Measurements from ENCODE around the gene RHOT1.
A peak's percentile ranks its signal among the peaks of the same experiment; 100 is the strongest.
"Not testable (repeated sequence)": the region's sequence is repeated elsewhere in the genome, so short reads cannot be mapped to it uniquely, and the experiment has no call there.

Gene RHOT1

DNA sequence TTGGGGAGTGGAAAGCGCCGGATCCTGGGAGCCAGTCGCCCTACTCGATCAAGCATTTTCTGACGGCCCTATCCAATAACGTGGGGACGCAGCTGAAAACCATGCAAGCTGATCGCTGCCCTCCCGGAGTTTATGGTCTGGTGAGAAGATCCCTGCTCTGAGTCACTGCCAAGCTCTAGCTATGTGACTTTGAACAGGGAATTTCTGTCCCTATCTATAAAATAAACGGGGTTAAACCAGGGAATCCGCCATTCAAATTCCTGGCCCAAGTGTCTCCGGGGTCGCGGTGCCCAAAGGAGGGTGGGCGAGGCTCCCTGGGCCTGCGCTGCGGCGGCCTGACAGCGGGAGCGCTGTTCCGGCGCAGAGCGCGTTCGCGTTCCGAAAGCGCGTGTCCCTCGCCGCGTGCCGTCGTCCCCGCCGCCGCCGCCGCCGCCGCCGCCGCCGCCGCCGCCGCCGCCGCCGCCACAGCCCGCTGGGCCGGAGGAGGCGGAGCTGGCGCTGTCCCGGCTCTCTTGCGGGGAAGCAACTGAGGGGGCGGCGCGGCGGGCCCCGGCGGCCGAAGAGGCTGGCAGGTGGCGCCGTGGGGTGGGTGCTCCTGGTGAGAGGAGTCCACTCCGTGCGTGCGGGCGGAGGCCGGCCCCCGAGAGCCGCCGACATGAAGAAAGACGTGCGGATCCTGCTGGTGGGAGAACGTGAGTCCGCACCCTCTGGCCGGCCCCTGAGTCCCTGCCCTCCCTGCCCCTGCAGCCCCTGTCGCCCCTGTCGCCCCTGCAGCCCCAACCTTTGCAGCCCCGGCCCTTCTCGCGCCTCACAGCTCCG lies at the start of gene RHOT1:
Gene RHOT1 (plus strand): TSS at position 465 of the 819 bp plus-strand sequence. CDS start 191 bp downstream, at position 656.
- peak; percentile 83 for DNase-seq

DNA sequence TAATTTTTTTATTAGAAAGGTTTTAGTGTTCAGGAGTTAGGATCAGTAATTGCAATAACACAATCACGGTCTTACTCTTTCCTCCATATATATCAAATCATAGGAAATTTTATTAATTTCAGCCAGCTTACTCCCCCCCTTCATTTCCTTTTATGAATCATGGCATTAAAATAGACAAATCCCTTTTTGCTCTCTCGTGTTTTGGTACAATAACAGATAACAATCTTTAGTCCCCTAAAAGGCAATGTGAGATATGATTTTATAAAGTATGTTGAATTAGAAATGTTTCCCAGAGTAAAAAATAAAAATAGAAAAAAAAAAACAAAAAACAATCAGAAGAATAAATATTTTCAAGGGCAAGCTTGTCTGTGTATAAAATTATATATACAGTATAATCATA lies 42.6 kb upstream of the RHOT1 start:
- no peak for DNase-seq

DNA sequence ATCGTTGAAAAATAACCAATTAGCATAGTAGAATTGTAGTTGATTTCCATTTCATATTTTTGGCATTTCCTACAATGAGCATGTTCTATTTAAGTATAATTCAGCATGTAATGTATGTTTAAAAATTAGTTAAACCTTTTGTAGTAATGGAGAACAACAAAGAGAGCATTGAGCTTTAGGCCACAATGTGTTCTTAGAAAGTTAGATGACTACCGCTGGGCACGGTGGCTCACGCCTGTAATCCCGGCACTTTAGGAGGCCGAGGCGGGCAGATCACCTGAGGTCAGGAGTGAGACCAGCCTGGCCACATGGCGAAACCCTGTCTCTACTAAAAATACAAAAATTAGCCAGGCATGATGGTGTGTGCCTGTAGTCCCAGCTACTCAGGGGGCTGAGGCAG lies 42.0 kb upstream of the RHOT1 start:
- DNase-seq = not testable (repeated sequence)

DNA sequence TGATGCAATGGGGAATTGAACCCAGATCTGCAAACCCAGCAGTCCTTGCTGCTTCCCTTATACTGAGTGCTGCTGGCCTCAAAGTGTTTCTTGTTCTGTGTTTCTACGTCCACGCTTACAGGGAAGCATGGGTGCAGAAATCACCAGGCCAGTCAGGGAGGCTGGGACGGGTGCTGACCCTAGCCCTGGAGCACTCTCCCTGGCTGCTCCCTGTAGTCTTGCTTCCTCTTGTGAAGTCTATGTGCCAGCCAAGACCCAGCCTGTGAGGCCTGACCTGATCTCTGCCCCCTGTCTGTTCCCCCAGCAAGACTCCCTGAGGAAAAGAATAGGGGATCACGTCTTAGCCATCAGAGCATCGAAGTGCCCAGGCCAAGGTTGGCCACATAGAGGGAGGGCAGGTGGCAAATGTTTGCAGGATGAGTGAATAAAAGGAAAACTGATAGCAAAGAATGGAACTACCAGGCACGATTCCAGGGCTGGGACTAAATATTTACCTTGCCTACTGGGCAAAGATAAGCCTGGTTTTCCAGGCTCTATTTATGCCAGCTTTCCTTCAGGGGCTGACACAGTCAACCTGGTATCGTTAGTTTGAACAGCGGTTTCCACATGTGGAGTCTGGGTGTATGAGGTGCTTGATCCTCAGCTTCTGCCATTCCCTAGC lies 41.2 kb upstream of the RHOT1 start:
- DNase-seq = no peak

DNA sequence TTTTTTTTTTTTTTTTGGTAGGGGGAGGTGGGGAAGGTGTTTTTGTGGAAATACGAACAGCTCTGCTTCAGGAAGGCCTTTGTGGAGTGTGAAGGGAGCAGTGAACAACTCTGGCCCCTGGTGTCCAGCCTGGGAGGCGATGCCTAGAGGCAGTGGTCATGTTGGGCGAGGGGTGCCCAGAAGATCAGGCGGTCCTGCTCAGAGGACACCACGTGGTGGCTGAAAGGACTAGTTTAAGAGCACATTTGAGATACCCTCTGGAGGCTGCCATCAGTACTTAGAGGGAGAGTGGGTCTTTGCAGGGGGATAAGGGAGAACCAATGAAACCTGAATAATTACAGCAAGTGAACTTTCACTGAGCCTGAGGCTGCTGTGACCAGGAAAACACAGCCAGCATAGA lies 40.1 kb upstream of the RHOT1 start:
- DNase-seq = no peak

DNA sequence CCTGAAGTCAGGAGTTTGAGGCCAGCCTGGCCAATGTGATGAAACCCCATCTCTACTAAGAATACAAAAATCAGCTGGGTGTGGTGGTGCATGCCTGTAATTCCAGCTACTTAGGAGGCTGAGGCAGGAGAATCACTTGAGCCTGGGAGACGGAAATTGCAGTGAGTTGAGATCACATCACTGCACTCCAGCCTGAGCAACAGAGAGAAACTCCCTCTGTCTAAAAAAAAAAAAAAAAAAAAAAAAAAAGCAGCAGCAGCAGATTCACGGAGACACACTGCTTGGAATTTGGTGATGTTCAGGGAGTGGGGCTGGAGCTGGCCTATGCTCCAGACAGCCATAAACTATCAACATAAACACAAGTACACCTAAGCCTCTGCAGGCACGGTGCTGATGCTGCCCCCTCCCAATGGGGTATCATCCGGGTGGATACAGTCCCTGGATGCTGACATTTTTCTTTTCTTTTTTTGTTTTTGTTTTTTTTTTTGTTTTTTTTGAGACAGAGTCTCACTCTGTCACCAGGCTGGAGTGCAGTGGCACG lies 39.6 kb upstream of the RHOT1 start:
- no peak for DNase-seq

DNA sequence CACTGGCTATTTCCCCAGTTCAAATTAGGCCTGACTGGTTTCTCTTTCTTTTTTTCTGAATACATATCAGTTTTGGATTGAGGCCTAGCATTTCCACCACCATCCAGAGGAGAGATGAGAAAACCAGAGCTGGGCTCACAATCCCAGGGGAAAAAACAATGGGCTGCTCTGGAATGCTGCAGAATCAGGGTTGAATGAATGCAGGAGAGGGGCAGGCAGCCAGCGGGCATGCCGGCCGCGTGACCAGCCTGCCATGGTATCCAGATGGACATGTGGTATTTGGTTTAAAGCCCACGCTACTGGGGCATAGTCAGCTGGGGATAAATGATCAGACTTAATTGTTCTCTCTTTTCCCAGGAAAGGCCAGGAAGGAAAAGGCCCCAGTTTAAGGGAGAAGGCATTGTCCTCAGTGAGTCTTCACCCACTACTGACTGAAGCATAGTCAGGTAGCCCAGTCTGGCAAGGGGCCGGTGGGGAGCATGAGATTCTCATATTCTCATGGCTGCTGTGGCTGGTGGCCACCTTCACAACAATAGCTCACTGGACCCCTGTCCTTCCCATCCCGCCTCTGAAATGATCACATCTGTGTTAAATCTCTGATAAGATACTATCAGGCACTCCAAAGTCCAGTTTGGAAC lies 38.7 kb upstream of the RHOT1 start:
- DNase-seq = no peak

DNA sequence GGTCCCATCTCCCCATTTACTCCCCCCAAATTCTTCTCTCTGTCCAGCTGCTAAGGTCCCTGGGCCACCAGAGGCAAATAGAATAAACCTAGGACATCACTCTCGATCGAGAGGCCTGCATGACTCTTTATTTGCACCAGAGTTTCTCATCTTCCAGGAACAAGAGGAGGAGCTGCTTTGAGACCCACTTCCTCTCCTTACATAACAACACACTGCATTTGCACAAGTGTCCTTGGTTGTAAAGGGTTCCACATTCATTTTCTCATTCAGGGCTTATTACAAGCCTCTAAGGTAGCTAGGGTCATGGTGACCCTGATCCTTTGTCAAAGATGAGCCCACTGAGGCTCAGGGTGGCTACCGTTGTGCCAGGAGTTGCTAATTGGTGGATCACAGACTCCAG lies 38.1 kb upstream of the RHOT1 start:
- DNase-seq = no peak

DNA sequence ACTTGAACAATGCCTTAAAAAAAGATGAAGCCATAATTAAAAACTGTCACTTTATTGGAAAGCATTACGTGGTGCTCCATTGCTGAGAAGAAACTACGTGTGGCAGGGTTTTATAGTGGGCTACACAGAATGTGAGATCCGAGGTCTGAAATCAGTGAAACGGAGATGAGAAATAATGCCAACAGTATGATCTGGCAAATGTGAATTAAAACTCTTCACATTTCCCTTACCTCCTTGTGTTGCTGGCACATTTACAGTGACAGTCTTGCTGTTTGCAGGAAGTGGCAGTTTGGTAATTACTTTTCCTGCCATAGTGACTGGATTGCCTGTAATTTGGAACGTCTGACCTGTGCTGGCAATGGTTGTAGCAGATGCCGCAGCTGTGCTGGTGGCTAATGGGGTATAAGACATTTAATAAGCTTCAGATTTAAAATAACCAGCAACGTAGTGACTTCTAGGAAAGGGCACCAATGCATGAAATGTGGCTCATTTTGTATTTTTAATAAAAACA lies 35.8 kb upstream of the RHOT1 start:
- DNase-seq = not testable (repeated sequence)

DNA sequence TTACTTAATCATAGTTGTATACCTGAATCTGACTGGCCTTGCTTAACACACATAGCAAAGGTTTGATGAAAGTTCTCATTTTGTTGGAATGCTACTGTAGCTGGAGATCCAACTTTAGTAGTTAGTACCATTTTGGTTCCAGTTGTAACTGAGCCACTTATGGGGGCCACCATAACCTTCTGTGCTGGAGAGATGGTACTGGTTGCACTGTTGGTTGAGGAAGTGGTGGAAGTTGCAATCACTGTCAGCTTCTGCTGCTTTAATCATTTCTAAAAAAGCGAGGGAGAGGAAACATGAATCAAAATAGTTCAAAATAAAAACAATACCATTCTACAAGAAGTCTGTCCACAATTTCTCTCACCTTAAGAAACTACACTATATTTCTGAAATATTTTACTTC lies 35.1 kb upstream of the RHOT1 start:
- not testable (repeated sequence) for DNase-seq

DNA sequence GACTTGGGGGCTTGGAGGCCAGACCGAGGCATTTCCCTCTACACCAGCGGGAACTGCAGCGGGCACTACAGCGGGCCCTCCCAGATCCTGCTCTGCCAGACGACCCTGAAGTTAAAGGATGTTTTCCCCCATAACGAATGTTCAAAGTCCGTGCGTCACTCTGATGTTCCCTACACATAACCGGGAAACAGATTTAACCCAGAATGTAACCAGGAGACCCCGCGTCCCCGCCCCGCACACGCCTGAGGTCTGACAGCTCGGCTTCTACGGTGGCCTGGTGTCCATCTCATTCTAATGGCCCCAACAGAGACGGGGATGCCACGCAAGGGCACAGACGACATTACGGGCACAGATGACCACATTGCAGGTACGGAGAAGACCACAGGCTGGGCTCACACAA lies 31.7 kb upstream of the RHOT1 start:
- no peak for DNase-seq

DNA sequence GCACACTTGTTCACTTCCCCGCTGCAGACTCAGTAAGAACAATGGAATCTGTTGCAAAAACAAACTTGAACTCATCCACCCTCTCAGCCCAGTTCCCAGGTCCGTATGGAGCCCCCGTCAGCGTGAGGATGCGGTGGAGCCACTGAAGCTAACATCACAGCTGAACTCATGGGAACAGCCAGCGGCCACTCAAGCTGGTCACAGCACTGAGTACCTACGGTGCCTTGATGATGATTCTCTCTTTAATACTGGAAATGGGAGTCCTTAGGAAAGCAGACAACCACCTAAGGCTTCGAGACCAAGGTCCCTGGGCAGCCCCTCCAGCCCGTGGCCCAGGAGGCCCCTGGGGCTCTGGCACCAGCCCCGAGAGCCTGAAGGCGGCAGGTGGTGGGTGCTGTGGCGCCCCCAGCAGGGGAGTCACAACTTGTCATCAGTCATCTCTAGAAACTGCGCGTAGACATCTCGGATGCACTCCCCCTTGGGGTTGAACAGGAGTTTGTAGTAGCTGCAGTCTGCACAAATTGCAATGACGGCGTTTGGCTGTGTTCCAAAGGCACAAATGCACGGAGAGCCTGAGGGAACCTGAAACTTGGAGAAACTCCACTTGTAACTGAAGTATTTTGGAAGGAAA lies 31.0 kb upstream of the RHOT1 start:
- no peak for DNase-seq

DNA sequence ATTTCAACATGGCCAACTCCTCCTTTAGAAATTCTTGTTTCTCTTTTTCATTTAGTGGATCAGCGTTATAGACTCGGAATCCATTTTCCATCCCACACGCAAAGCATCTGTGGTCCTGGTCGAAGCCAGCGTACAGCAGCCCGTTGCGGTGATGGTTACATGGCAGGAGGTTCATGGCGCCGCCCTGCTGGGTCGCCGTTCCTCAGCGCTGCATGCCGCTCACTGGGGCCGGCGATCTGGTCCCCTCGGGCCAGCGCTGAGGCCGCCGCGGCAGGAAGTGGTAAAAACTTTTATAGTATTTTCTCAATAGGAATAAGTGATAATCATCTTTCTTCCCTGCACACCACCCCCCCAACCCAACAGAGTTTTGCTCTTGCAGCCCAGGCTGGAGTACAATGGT lies 29.9 kb upstream of the RHOT1 start:
- DNase-seq = no peak

DNA sequence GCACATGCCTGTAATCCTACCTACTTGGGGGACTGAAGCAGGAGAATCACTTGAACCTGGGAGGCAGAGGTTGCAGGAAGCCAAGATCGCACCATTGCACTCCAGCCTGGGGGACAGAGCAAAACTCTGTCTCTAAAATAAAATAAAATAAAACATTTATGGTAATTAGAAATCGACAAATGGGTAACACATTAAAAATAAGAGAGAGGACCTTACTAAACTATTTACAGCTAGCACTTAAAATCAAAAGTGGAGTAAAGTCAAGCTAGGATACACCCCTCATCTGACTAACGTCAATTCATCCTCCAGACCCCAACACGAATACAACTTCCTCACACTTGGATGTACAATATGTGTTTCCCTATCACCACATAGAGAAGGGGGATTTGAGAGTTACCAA lies 27.8 kb upstream of the RHOT1 start:
- DNase-seq = no peak

DNA sequence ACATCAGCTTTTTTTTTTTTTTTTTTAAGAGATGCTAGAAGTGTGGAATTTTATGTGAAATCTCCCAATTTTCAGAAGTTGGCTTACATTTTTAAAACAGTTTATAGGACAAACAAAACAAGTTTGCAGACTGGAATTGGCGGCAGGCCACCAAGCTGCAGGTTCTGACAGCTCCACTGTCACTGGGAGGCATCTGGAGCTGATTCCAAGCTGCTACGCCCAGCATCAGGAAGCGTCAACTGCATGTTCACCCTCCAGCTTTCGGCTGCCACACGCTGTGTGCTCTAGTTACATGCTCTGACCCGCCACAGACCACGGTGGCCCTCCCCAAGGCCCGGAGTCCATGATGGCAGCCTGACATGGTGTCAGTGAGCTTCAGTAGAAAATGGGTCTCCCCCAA lies 26.8 kb upstream of the RHOT1 start:
- DNase-seq = not testable (repeated sequence)

DNA sequence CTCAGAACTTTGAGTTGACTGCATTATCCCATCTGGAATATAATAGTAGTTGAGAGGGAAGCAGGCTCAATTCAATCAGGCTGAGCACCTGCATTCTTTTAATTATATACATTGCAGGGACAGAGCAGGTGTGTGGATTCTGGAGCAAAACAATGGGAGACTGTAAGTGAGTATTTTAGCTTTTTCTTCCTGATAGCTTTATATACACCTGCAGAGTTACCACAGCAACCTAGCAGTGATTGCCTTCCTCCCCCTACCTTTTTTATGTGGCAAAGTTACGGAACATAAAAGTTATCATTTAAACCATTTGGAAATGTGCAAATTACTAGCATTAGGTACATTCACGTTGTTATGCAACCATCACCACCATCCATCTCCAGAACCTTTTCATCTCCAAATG lies 25.4 kb upstream of the RHOT1 start:
- no peak for DNase-seq

DNA sequence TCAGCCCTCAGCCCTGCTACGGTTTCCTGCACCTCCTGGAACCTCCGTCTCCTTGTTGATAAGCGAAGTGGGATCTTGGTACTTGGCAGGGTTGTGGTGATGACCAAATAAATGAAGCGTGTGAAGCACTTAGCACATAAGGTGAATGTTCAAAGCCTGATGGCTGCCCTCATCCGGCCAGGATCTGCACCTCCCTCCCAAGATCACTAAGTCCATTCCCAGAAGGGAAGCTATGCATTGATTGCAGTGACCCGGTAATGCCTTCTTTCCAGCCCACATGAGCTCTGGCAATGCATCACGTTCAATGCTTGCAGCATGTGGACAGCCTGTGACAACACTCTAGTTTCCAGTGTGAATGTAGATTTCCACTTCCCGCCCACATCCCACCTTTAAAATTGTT lies 24.9 kb upstream of the RHOT1 start:
- DNase-seq = no peak

DNA sequence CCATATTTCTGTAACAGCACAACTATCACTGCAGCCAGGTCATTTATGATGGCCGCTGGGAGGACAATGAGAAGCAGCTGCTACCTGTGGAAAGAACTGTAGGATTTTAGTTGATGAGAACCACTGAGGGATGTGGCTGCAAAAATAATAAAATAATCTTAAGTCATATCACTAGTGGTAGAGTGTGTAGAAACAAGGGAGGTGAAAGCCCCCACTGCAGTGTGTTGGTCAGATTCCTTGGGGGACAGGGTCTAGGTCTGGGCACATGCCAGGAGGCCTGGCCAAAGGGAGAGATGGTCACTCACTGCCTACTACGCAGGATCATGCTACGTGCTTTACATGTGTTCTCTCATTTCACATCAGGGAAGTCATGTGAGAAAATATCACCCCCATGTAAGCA lies 24.2 kb upstream of the RHOT1 start:
- not testable (repeated sequence) for DNase-seq

DNA sequence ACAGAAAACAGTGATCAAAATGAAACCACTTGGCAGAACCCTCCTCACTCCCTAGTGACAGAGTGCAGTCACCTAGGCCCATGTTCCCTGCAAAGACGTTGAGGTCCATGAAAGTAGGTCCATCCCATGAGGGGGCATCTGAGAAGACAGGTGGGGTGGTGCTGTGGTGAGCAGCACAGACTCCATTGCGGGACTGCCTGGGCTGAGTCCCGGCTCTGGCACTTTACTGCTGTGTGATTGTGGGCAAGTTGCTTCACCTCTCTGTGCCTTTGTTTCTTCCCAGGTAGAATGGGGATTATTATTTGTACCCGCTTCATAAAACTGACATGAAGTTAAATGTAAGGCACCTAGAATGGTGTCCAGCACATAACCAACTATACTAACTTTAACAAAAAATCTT lies 23.5 kb upstream of the RHOT1 start:
- DNase-seq = no peak

DNA sequence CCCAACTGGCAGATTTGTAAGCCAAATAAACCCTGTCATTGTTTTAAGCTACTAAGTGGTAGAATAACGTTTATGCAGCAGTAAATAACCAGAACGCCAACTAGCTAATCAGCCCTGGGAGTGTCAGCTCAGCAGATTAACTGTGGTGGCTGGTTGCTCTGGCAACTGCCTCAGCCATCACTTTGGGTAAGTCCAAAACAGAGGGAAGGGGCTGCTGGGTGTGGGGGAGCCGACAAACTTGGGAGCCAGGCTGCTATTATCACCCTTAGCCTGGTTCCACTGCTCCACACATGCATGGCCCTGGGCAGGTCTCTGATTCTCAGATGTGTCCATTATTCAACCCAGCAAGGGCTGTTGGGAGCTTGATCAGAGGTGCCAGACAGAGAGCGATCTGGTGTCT lies 22.2 kb upstream of the RHOT1 start:
- no peak for DNase-seq

DNA sequence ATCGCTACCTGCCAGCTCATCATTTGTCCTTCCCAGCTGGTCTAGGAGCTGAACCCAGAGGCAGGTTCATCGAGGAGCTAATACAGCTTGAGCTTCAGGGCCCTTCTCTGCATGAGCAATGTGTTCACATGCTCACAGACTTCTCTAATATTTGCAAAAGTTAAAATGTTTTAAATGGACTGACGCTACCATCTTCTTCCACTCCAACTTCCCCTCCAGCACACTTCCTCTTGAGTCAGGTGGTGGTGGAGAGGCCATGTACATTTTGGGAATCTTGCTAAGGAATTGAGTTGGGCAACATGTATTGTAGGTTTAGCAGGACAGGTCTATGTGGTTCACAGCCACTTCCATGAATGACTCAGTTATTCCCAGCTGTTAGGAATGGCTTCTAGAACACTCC lies 21.6 kb upstream of the RHOT1 start:
- no peak for DNase-seq

DNA sequence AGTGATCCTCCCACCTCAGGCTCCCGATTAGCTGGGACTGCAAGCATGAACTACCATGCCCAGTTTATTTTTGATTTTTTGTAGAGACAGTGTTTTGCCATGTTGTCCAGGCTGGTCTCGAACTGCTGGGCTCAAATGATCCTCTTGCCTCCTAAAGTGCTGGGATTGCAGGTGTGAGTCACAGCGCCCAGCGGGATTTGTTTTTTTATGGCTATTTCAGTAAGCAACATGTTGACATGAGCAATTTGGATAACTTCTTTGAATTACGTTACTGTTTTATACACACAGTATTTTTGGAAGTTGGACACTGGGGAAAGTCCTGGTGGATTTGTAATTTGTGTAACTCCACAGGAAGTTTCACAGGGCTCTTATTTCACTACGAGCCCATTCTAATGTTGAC lies 18.5 kb upstream of the RHOT1 start:
- no peak for DNase-seq

All from activated CD4-positive, CD25-positive, alpha-beta regulatory T cell treated with anti-CD3 and anti-CD28 coated beads, Interleukin-2, amount 50 U/mL, for 72 hours (primary cell).